T-cell (primary cell): ENCODE results near the gene MCRIP2. TPM values are rescaled to one million over a fixed set of nuclear protein-coding genes. Genes with fewer than 3 reads are reported as not detected.

Experiments
- ATAC-seq, 4 experiments: fragments of 200-7000 bp in 3 of 4; fragments of 150-1000 bp in 1 of 4; cut with Tn5 transposase; replicated peaks in 1 of 4; 1 replicate in 3 of 4; 2 replicates in 1 of 4; pipeline ENCODE4 v1.10.0; 2021; ENCODE audit warnings: moderate library complexity in 3 of 4, mild to moderate bottlenecking in 2 of 4, moderate number of reproducible peaks in 1 of 4
- CTCF ChIA-PET, 2 donors: fragments of 300-600 bp; sonication (Branson Sonifier 250); formaldehyde crosslinking; loops; one replicate each; lab custom pipeline; 2022; ENCODE audit warnings: antibody characterized with exemption in 2 of 2; lab: Charles Lee
- POLR2A ChIA-PET, 2 donors: fragments of 300-600 bp; sonication (Branson Sonifier 250); formaldehyde crosslinking; loops; one replicate each; lab custom pipeline; 2022; ENCODE audit warnings: antibody characterized with exemption in 2 of 2; lab: Charles Lee
- DNase-seq, 35 experiments: peaks; one replicate each; pipeline versions ENCODE4 v3.0.0 to v3.0.0-alpha.2; 2013 to 2023
- H3K27ac ChIP-seq: one replicate; pipeline ENCODE4 v1.5.1; 2013; ENCODE audit warnings: low read length
- H3K27me3 ChIP-seq, 2 experiments: replicated peaks in 1 of 2; 1 replicate in 1 of 2; 2 replicates in 1 of 2; pipeline versions ENCODE4 v1.6.1 to v1.7.0; 2013; ENCODE audit warnings: low read length in 1 of 2, mixed read lengths in 1 of 2; ENCODE audit not compliant: control insufficient read depth in 2 of 2, insufficient read depth in 2 of 2; ENCODE audit errors: extremely low read depth in 1 of 2
- H3K36me3 ChIP-seq, 2 donors: 1 replicate in 1 of 2; 2 replicates in 1 of 2; pipeline versions ENCODE4 v1.6.1 to v1.7.0; 2013; ENCODE audit warnings: low read length in 1 of 2; ENCODE audit not compliant: control insufficient read depth in 2 of 2, insufficient read depth in 1 of 2; ENCODE audit errors: extremely low read depth in 1 of 2
- H3K4me1 ChIP-seq, 2 experiments: 1 replicate in 1 of 2; 2 replicates in 1 of 2; pipeline versions ENCODE4 v1.6.1 to v1.7.0; 2013; ENCODE audit warnings: low read length in 2 of 2, mixed read lengths in 1 of 2; ENCODE audit not compliant: insufficient read depth in 2 of 2, control insufficient read depth in 1 of 2; ENCODE audit errors: extremely low read depth in 1 of 2
- H3K4me3 ChIP-seq, 2 donors: 1 replicate in 1 of 2; 2 replicates in 1 of 2; pipeline versions ENCODE4 v1.5.1 to v1.7.0; 2013; ENCODE audit warnings: mild to moderate bottlenecking in 2 of 2, low read length in 1 of 2, moderate library complexity in 1 of 2; ENCODE audit not compliant: control insufficient read depth in 1 of 2; ENCODE audit errors: extremely low read depth in 1 of 2
- H3K9me3 ChIP-seq: 2 replicates; pipeline ENCODE4 v1.7.0; 2013
- H3K27ac Mint-ChIP-seq, 2 donors: one replicate each; pipeline ENCODE4 v1.8.0; 2020 to 2021; ENCODE audit warnings: mild to moderate bottlenecking in 2 of 2, mixed read lengths in 2 of 2
- H3K27me3 Mint-ChIP-seq, 2 donors: one replicate each; pipeline ENCODE4 v1.8.0; 2021 to 2022; ENCODE audit warnings: mixed read lengths in 2 of 2
- H3K36me3 Mint-ChIP-seq: one replicate; pipeline ENCODE4 v1.8.0; 2021; ENCODE audit warnings: mixed read lengths
- H3K4me1 Mint-ChIP-seq, 3 donors: one replicate each; pipeline ENCODE4 v1.8.0; 2020 to 2022; ENCODE audit warnings: mixed read lengths in 3 of 3, mild to moderate bottlenecking in 1 of 3
- H3K4me3 Mint-ChIP-seq, 3 donors: one replicate each; pipeline ENCODE4 v1.8.0; 2020 to 2022; ENCODE audit warnings: mild to moderate bottlenecking in 3 of 3, mixed read lengths in 3 of 3, moderate library complexity in 3 of 3
- H3K9me3 Mint-ChIP-seq, 3 donors: one replicate each; pipeline ENCODE4 v1.8.0; 2020 to 2022; ENCODE audit warnings: mixed read lengths in 3 of 3
- WGBS: methylation state at CpG from one replicate; pipeline ENCODE4 v1.1.5; 2013; ENCODE audit warnings: missing lambda C conversion rate; ENCODE audit not compliant: insufficient coverage; 5-methylcytosine and 5-hydroxymethylcytosine counted together
- total RNA-seq, 35 experiments: library from RNA in 6 of 35; stranded (reverse) in 6 of 35; fragments of 120-200 nt in 1 of 35; gene quantifications; one replicate each; pipeline versions ENCODE4 v1.2.1 to v1.2.4 and lab custom pipeline; 2013 to 2026

MCRIP2 gene
- total RNA-seq, 5 donors from 2014 or later (not counting 1 experiment from before 2014, with no cell fraction given), result 19.1 to 43.0 (median 40.0) TPM

DNA sequence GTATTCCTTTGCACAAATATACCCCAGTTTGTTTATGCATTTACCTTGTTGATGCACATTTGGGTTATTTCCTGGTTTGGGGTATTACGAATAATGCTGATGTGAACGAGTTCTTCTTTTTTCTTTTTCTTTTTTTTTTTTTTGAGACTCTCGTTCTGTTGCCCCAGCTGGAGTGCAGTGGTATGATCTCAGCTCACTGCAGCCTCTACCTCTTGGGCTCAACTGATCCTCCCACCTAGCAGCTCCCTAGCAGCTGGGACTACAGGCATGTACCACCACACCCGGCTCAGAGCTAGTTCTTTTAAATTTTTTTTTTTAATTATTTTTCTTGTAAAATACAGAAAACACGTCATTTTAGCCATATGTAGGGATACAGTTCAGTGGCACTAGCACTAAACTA, 37.7 kb upstream of the MCRIP2 start:
- DNase-seq, result no peak
- Mint-ChIP-seq H3K36me3 (peaks cover 10% of the 10 kb centered on the region), H3K4me3 (no peak overlapping the region), H3K27me3 (no peaks in the 10 kb centered on the region), H3K4me1 (peaks cover 9 to 23% (median 14%) of the 10 kb centered on the region in 3 donors), H3K27ac (no peak overlapping the region), H3K9me3 (no peaks in the 10 kb centered on the region)
- Histone ChIP-seq H3K4me3 (no peak overlapping the region), H3K36me3 (peaks cover 0 to 1% of the 10 kb centered on the region in 2 donors), H3K27ac (no peak overlapping the region), H3K27me3 (no peaks in the 10 kb centered on the region), H3K9me3 (no peaks in the 10 kb centered on the region), H3K4me1 (peaks cover 0 to 3% of the 10 kb centered on the region in 2 experiments)
- no peak for ATAC-seq
- 46% methylated on average over 3 of the region's 5 CpGs for WGBS
- CTCF ChIA-PET, result no interaction called here
- POLR2A ChIA-PET, result no interaction called here

DNA sequence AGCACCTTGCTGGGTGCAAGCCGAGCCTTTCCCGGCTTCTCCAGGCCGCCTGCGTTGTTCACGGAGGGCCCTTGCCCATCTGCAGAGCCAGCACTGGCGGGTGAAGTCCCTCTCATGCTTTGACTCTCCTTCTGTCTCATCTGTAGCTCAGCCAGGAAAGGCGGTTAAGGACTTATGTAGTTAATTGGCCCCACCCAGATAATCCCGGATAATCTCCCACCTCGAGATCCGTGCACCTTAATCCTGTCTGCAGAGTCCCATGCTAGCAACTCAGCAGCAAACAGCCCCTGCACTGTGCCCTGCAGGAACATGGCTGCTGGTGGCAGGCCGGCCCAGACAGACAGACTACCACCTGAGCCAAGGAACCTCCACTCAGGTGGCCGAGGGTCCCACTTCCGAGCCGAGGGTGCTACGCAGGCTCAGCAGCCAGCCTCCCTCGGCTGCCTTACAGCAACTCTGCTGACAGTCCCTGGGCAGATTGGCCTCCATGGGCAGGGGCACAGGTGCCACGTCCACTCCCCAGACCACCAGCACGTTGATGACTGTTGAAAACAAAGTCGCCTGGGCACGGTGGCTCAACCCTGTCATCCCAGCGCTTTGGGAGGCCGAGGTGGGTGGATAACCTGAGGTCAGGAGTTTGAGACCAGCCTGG, 34.8 kb upstream of the MCRIP2 start:
- Mint-ChIP-seq H3K4me1 (peaks cover 13 to 30% (median 17%) of the 10 kb centered on the region in 3 donors), H3K27me3 (no peaks in the 10 kb centered on the region), H3K27ac (no peak overlapping the region), H3K36me3 (peaks cover 10% of the 10 kb centered on the region), H3K9me3 (no peaks in the 10 kb centered on the region), H3K4me3 (no peak overlapping the region)
- no peaks in the 10 kb centered on the region for H3K9me3 ChIP-seq
- ChIA-PET POLR2A (no interaction called here), CTCF (no interaction called here)
- 97% methylated on average over 17 of the region's 22 CpGs for WGBS
- no peaks in the 10 kb centered on the region for H3K36me3 ChIP-seq
- ATAC-seq (no peak), DNase-seq (no peak)
- peaks cover 0 to 8% of the 10 kb centered on the region in 2 experiments for H3K4me1 ChIP-seq
- no peak overlapping the region for H3K27ac ChIP-seq
- no peak overlapping the region for H3K4me3 ChIP-seq
- no peaks in the 10 kb centered on the region for H3K27me3 ChIP-seq

DNA sequence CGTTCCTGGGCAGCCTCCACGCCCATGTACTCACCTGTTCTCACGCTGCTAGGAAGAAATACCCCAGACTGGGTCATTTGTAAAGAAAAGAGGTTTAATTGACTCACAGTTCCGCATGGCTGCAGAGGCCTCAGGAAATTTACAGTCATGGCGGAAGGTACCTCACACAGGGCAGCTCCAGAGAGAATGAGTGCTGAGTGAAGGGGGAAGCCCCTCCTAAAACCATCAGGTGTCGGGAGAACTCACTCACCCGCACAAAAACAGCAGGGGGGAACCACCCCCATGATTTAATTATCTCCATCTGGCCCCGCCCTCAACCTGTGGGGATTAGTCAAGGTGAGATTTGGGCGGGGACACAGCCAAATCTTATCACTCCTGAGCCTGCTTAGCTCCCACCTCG, 33.6 kb upstream of the MCRIP2 start:
- H3K27me3 Mint-ChIP-seq, result no peaks in the 10 kb centered on the region
- 60% methylated on average over 3 of the region's 10 CpGs for WGBS

DNA sequence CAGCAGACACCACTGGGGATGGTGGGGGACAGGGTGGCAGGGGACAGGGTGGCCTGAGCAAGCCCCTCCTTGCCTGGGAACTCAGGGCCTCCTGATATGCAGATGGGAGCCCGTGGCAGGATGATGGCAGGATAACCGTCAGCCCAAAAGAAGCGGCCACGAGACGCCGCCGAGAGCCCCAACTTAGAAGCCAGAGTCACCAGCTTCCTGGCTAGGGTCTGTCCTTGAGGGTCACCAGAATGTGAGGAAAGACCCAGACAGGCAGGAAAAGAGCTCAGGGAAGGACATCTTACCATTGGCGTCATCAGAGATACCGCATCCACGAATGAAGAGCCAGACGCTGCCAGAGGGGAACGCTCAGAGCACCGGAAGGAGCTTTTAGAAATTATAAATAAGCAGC, 32.3 kb upstream of the MCRIP2 start:
- Mint-ChIP-seq H3K4me3 (no peak overlapping the region), H3K27ac (no peak overlapping the region), H3K4me1 (peaks cover 5 to 16% (median 8%) of the 10 kb centered on the region in 3 donors), H3K27me3 (no peaks in the 10 kb centered on the region), H3K9me3 (no peaks in the 10 kb centered on the region), H3K36me3 (peaks cover 12% of the 10 kb centered on the region)
- H3K9me3 ChIP-seq, result no peaks in the 10 kb centered on the region
- ChIA-PET CTCF (no interaction called here), POLR2A (no interaction called here)
- H3K4me1 ChIP-seq, result peaks cover 0 to 6% of the 10 kb centered on the region in 2 experiments
- H3K27me3 ChIP-seq, result no peaks in the 10 kb centered on the region
- H3K4me3 ChIP-seq, result no peak overlapping the region
- ATAC-seq (no peak), DNase-seq (no peak)
- H3K27ac ChIP-seq, result no peak overlapping the region
- 96% methylated on average over 7 of the region's 13 CpGs for WGBS
- no peaks in the 10 kb centered on the region for H3K36me3 ChIP-seq

More for the DNA sequence above, 33.6 kb upstream of the MCRIP2 start:
- ChIA-PET POLR2A (no interaction called here), CTCF (interaction anchor here in 1 of 2 donors (0.7 kb wide), 1 partner anchor 8 kb away, joined by 3 read pairs; no protein-coding TSS in a partner anchor)
- Histone ChIP-seq H3K9me3 (no peaks in the 10 kb centered on the region), H3K4me1 (peaks cover 0 to 8% of the 10 kb centered on the region in 2 experiments), H3K4me3 (no peak overlapping the region), H3K27me3 (no peaks in the 10 kb centered on the region), H3K27ac (no peak overlapping the region), H3K36me3 (no peaks in the 10 kb centered on the region)
- no peak overlapping the region for H3K4me3 Mint-ChIP-seq
- no peak overlapping the region for H3K27ac Mint-ChIP-seq
- H3K36me3 Mint-ChIP-seq, result peaks cover 10% of the 10 kb centered on the region
- DNase-seq, result no peak
- H3K9me3 Mint-ChIP-seq, result no peaks in the 10 kb centered on the region
- peaks cover 11 to 24% (median 13%) of the 10 kb centered on the region in 3 donors for H3K4me1 Mint-ChIP-seq
- ATAC-seq, result no peak

DNA sequence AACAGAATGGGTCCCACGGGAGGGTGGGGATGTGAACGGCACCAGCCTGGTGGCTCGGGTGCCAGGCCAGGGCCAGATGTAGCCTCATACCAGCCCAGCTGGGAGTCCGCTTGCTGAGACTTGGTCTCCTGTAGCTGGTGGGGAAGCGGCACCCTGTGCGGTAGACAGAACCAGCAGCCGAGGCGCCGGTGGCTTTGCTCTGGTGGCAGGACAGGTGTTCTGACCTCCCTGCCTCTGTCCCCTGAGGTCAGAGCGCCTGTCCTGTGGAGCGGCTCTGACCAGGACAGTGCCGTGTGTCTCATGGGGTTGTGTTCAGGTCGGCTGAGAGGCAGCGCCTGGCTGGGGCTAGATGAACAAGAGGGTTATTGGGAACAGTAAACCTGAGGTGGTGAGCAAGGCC, 31.6 kb upstream of the MCRIP2 start:
- H3K27ac Mint-ChIP-seq, result peak overlapping the region in 1 of 2 donors; percentile 11
- no peak overlapping the region for H3K4me3 Mint-ChIP-seq
- no peak for ATAC-seq
- H3K27me3 Mint-ChIP-seq, result no peaks in the 10 kb centered on the region
- H3K36me3 Mint-ChIP-seq, result peaks cover 16% of the 10 kb centered on the region
- Histone ChIP-seq H3K36me3 (no peaks in the 10 kb centered on the region), H3K27ac (no peak overlapping the region), H3K9me3 (no peaks in the 10 kb centered on the region), H3K4me1 (peaks cover 0 to 6% of the 10 kb centered on the region in 2 experiments), H3K27me3 (no peaks in the 10 kb centered on the region), H3K4me3 (no peak overlapping the region)
- H3K9me3 Mint-ChIP-seq, result no peaks in the 10 kb centered on the region
- POLR2A ChIA-PET, result no interaction called here
- peaks cover 5 to 16% (median 8%) of the 10 kb centered on the region in 3 donors for H3K4me1 Mint-ChIP-seq
- WGBS, result 94% methylated on average over 14 of the region's 14 CpGs
- no peak for DNase-seq
- CTCF ChIA-PET, result no interaction called here

DNA sequence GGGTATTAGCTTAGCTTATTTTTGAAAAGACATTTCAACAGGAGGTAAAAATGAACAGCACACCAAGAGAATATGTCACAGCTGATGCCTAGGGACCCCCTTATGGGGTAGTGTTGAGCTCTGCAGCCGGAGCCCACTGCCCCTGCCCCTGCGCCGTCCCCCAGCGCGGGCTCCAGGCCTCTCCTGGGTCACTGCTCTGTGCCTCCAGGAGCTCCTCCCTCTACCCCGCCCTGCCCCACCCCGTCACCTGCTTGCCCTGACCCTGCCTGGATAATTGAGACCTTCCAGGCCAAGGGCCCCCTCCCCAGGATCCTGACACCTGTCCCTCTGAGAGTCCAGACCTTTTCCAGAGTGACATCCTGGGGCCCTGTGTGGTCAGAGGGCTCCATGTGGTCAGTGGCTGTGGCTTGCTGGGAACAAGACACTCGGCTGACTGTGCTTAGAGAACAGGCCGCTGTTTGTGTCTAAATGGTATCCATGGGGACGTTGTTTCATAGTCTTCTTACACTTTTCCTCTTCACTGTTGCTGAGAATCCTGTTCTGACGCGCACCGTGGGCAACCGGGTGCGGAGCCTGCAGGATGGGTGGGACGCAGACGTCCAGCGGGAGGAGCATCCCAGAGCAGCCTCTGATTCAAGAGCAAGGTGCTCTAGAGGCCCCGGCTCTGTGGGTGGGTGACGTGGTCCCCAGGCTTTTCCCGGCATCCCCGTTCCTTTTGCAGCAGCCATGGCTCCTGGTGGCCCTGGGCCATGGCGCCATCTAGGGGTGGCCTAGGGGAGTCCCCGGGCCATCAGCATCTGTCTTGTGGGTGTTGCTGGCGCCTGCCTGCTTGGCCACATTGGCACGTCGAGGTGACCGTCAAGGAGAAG, 30.9 kb upstream of the MCRIP2 start:
- Histone ChIP-seq H3K4me1 (peaks cover 0 to 6% of the 10 kb centered on the region in 2 experiments), H3K27ac (no peak overlapping the region), H3K27me3 (no peaks in the 10 kb centered on the region), H3K4me3 (no peak overlapping the region), H3K36me3 (no peaks in the 10 kb centered on the region), H3K9me3 (no peaks in the 10 kb centered on the region)
- H3K4me3 Mint-ChIP-seq, result no peak overlapping the region
- ATAC-seq, result peak; percentile 65 to 75 (median 69)
- DNase-seq, result peak in 30 of 35 experiments; percentile 25 to 73 (median 41)
- peaks cover 9% of the 10 kb centered on the region for H3K36me3 Mint-ChIP-seq
- H3K27me3 Mint-ChIP-seq, result no peaks in the 10 kb centered on the region
- peak overlapping the region in 1 of 2 donors; percentile 43 for H3K27ac Mint-ChIP-seq
- no peaks in the 10 kb centered on the region for H3K9me3 Mint-ChIP-seq
- 73% methylated on average over 25 of the region's 28 CpGs for WGBS
- peaks cover 5 to 11% (median 8%) of the 10 kb centered on the region in 3 donors for H3K4me1 Mint-ChIP-seq
- ChIA-PET CTCF (no interaction called here), POLR2A (no interaction called here)
